HG02884 (cell line): ENCODE measurements around the gene NR2F1.

Experiments used
- ATAC-seq: cut with Tn5 transposase; IDR thresholded peaks from one replicate; pipeline ENCODE4 v1.9.1; 2021; ENCODE audit warnings: mild to moderate bottlenecking, moderate library complexity; ENCODE audit not compliant: unreplicated experiment

Gene NR2F1

GRCh38 chr5:93635991-93636390 lies 53.0 kb downstream of the NR2F1 start:
- no peak for ATAC-seq

- ATAC-seq = no peak
Observed at GRCh38 chr5:93636837-93637236, 53.8 kb downstream of the NR2F1 start.

- ATAC-seq = no peak
Observed at GRCh38 chr5:93637697-93638096, 54.7 kb downstream of the NR2F1 start.

GRCh38 chr5:93642526-93642925 lies 59.5 kb downstream of the NR2F1 start:
- no peak for ATAC-seq
